GM12878 (cell line): ENCODE measurements around the gene AOAH. TPM values are rescaled to one million over a fixed set of nuclear protein-coding genes. Genes with fewer than 3 reads are reported as not detected.

Experiments
- ATAC-seq: fragments of 200-7000 bp; cut with Tn5 transposase; 3 replicates; pipeline ENCODE4 v1.9.1; 2020; ENCODE audit warnings: mild to moderate bottlenecking, moderate library complexity
- BruUV-seq: library from RNA; stranded (reverse); fragments of 400-500 nt; replicated peaks from 2 replicates; lab custom pipeline; 2021; lab: Mats Ljungman, UMichigan
- CTCF ChIA-PET: fragments of 300-600 bp; sonication (Branson Sonifier 250); formaldehyde crosslinking; extraction: SDS; loops from one replicate; lab custom pipeline; 2021; ENCODE audit warnings: inconsistent platforms; lab: Yijun Ruan, JAX
- POLR2A ChIA-PET: fragments of 350-600 bp; formaldehyde crosslinking; extraction: SDS; loops from one replicate; lab custom pipeline; 2021; ENCODE audit warnings: inconsistent platforms; lab: Charles Lee
- RAD21 ChIA-PET: fragments of 300-600 bp; sonication (Branson Sonifier 250); formaldehyde crosslinking; loops from one replicate; lab custom pipeline; 2023; ENCODE audit warnings: antibody characterized with exemption; ENCODE audit not compliant: unreplicated experiment; lab: Charles Lee
- SMC1A ChIA-PET: fragments of 300-600 bp; sonication (Branson Sonifier 250); formaldehyde crosslinking; loops from one replicate; lab custom pipeline; 2023; ENCODE audit not compliant: unreplicated experiment, uncharacterized antibody; lab: Charles Lee
- DNase-seq: peaks from one replicate; pipeline ENCODE4 v3.0.0-alpha.2; 2011; ENCODE audit warnings: low read depth, low spot score
- FAIRE-seq: peaks from 3 replicates; lab custom pipeline; 2011; peaks lifted over from hg19 to GRCh38; lab: Jason Lieb, UNC
- H2AFZ ChIP-seq: 2 replicates; pipeline ENCODE4 v1.6.0; 2011; ENCODE audit warnings: low read depth, low read length, control low read depth; ENCODE audit not compliant: control insufficient read depth
- H3K27ac ChIP-seq: 2 replicates; pipeline ENCODE4 v1.5.1; 2011; ENCODE audit warnings: control low read depth; ENCODE audit not compliant: control insufficient read depth, insufficient read depth
- H3K27me3 ChIP-seq, 2 experiments: replicated peaks in 1 of 2; 2 replicates each; pipeline versions ENCODE4 v1.6.0 to v1.6.1; 2011; ENCODE audit warnings: low read length in 1 of 2; ENCODE audit not compliant: control insufficient read depth in 2 of 2, insufficient read depth in 2 of 2
- H3K36me3 ChIP-seq, 2 experiments: 2 replicates each; pipeline ENCODE4 v1.5.1; 2011; ENCODE audit warnings: low read length in 1 of 2; ENCODE audit not compliant: control insufficient read depth in 2 of 2, insufficient read depth in 2 of 2
- H3K4me1 ChIP-seq: 2 replicates; pipeline ENCODE4 v1.6.1; 2011; ENCODE audit warnings: mild to moderate bottlenecking, low read length, moderate library complexity, mixed read lengths; ENCODE audit not compliant: control insufficient read depth, insufficient read depth
- H3K4me2 ChIP-seq: 2 replicates; pipeline ENCODE4 v1.6.0; 2011; ENCODE audit warnings: control low read depth; ENCODE audit not compliant: control insufficient read depth, insufficient read depth
- H3K4me3 ChIP-seq: fragments of 200-600 bp; sonication (generic); 2 replicates; pipeline ENCODE4 v1.5.1; 2016
- H3K79me2 ChIP-seq: 2 replicates; pipeline ENCODE4 v1.6.0; 2011; ENCODE audit warnings: low read length; ENCODE audit not compliant: control insufficient read depth, insufficient read depth
- H3K9ac ChIP-seq: 2 replicates; pipeline ENCODE4 v1.8.0; 2011; ENCODE audit warnings: low read length, control low read depth, mixed read lengths; ENCODE audit not compliant: control insufficient read depth, insufficient read depth
- H3K9me3 ChIP-seq: replicated peaks from 3 replicates; pipeline ENCODE4 v1.5.1; 2011; ENCODE audit warnings: mild to moderate bottlenecking, low read length; ENCODE audit not compliant: control insufficient read depth, insufficient read depth
- H4K20me1 ChIP-seq: 2 replicates; pipeline ENCODE4 v1.6.0; 2011; ENCODE audit not compliant: control insufficient read depth, insufficient read depth
- CBFB ChIP-seq: IDR thresholded peaks from 2 replicates; pipeline ENCODE4 v1.6.1; 2016; ENCODE audit warnings: antibody characterized with exemption, low read depth
- CHD1 ChIP-seq: IDR thresholded peaks from 2 replicates; pipeline ENCODE4 v1.6.1; 2012; ENCODE audit warnings: low read depth, low read length, improper control_type of control experiment
- IKZF1 ChIP-seq: fragments of 450-650 bp; conservative IDR thresholded peaks from 2 replicates; pipeline ENCODE4 v1.6.1; 2017; ENCODE audit warnings: antibody characterized with exemption, mild to moderate bottlenecking
- POLR2AphosphoS2 ChIP-seq: IDR thresholded peaks from 2 replicates; pipeline ENCODE4 v1.6.1; 2011; ENCODE audit warnings: low read depth, mild to moderate bottlenecking, low read length, improper control_type of control experiment, moderate library complexity
- RAD21 ChIP-seq: IDR thresholded peaks from 2 replicates; pipeline ENCODE4 v1.6.1; 2011; ENCODE audit warnings: mild to moderate bottlenecking, low read depth, low read length, moderate library complexity; ENCODE audit not compliant: insufficient read depth
- SREBF1 ChIP-seq: IDR thresholded peaks from 2 replicates; pipeline ENCODE4 v1.6.1; 2012; ENCODE audit warnings: mild to moderate bottlenecking, low read length
- TCF12 ChIP-seq: IDR thresholded peaks from 2 replicates; pipeline ENCODE4 v1.6.1; 2011; ENCODE audit warnings: low read depth, mild to moderate bottlenecking, low read length
- WGBS: methylation state at CpG from one replicate; pipeline ENCODE4 v1.1.6; 2016; ENCODE audit warnings: low lambda C conversion rate; ENCODE audit not compliant: insufficient replicate concordance, insufficient coverage; ENCODE audit errors: missing lambda C conversion rate; 5-methylcytosine and 5-hydroxymethylcytosine counted together
- in situ Hi-C: fragments of 300-500 bp; cut with MboI; formaldehyde crosslinking; loops from 9 replicates; pipeline ENCODE4 v1.14.3; 2018; ENCODE audit warnings: mixed read lengths
- intact Hi-C: fragments of 100-400 bp; cut with micrococcal nuclease; formaldehyde crosslinking; loops from one replicate; pipeline ENCODE4 v1.14.2; 2022; ENCODE audit not compliant: unreplicated experiment
- polyA plus RNA-seq, 11 experiments: library from polyadenylated mRNA; depleted of rRNA in 4 of 11; unstranded in 6 of 11; stranded (reverse) in 5 of 11; fragments of >200 nt; fragmentation: Nextera tagmentation in 4 of 11; fragmentation: Illumina TruSeq in 1 of 11; extraction: Ambion mirVana in 4 of 11; extraction: Trizol in 1 of 11; gene quantifications; 1 replicate in 1 of 11; 2 replicates in 10 of 11; pipeline versions ENCODE4 v1.2.1 to v1.2.3, GENCODE V29; 2011 to 2016; ENCODE audit warnings: inconsistent platforms in 2 of 11, missing spikeins in 2 of 11, low read depth in 1 of 11
- total RNA-seq, 4 experiments: library from RNA; depleted of rRNA in 3 of 4; stranded (reverse); fragments of >200 nt in 3 of 4; fragmentation: Illumina TruSeq in 1 of 4; extraction: Trizol in 1 of 4; gene quantifications; 2 replicates each; pipeline versions ENCODE4 v1.2.1 to v1.2.3, GENCODE V29; 2013 to 2021
- TF ChIP-seq, protein P1 (sequence below): fragments of 450-650 bp; IDR thresholded peaks from 2 replicates; pipeline ENCODE4 v1.6.1; 2018; ENCODE audit warnings: borderline replicate concordance, mild to moderate bottlenecking; ENCODE audit not compliant: partially characterized antibody

AOAH gene
- total and polyA plus RNA-seq, 10 of the 15 experiments (the other 5 are each of a cell fraction or from before 2014, with no cell fraction given) = 0.32 to 2.8 (median 1.4) TPM

DNA sequence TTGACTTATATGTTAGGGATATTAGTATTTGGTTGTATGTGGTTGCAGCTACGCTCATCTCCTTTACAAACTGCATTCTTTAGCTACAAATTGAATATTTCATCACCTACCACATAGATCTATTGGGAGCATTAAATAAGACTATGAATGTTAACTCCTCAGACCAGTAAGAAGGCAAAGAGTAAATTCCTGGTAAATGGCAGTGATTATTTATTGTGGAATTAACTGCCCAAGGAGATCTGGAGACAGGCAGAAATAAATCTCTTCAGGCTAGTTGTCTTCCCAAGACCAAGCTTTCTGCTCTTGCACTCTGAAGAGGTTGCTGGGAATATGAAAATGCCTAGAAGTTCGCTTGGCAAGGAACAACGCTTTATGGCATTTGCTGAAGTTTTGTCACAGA, 260.0 kb downstream of the AOAH start:
- Histone ChIP-seq H2AFZ (no peak overlapping the region), H3K27ac (no peak overlapping the region), H3K36me3 (no peaks in the 10 kb centered on the region), H3K4me3 (no peak overlapping the region), H3K4me1 (no peaks in the 10 kb centered on the region), H3K27me3 (no peaks in the 10 kb centered on the region), H3K4me2 (no peak overlapping the region), H4K20me1 (no peaks in the 10 kb centered on the region), H3K79me2 (no peaks in the 10 kb centered on the region), H3K9me3 (no peaks in the 10 kb centered on the region), H3K9ac (no peak overlapping the region)
- ATAC-seq (no peak), FAIRE-seq (no peak), DNase-seq (no peak)
- 37% methylated on average over 3 of the region's 3 CpGs for WGBS
- SMC1A ChIA-PET = no interaction called here
- no TSS peak for BruUV-seq
- RAD21 ChIA-PET = interaction anchor here (0.6 kb wide), 1 partner anchor 870 kb away, joined by 3 read pairs; no protein-coding TSS in a partner anchor
- in situ Hi-C loops = no loop called here
- POLR2A ChIA-PET = interaction anchor here (0.6 kb wide), 1 partner anchor 62 kb away, joined by 5 read pairs; no protein-coding TSS in a partner anchor
- intact Hi-C loops = no loop called here
- CTCF ChIA-PET = no interaction called here
- TF ChIP-seq, protein P1, sequence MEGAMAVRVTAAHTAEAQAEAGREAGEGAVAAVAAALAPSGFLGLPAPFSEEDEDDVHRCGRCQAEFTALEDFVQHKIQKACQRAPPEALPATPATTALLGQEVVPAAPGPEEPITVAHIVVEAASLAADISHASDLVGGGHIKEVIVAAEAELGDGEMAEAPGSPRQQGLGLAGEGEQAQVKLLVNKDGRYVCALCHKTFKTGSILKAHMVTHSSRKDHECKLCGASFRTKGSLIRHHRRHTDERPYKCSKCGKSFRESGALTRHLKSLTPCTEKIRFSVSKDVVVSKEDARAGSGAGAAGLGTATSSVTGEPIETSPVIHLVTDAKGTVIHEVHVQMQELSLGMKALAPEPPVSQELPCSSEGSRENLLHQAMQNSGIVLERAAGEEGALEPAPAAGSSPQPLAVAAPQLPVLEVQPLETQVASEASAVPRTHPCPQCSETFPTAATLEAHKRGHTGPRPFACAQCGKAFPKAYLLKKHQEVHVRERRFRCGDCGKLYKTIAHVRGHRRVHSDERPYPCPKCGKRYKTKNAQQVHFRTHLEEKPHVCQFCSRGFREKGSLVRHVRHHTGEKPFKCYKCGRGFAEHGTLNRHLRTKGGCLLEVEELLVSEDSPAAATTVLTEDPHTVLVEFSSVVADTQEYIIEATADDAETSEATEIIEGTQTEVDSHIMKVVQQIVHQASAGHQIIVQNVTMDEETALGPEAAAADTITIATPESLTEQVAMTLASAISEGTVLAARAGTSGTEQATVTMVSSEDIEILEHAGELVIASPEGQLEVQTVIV = no peak
- TF ChIP-seq RAD21 = no peak
- no peak for TF ChIP-seq SREBF1
- no peak for TF ChIP-seq CHD1
- no peak for TF ChIP-seq IKZF1
- TF ChIP-seq TCF12 = no peak
- TF ChIP-seq CBFB = no peak
- no peak for TF ChIP-seq POLR2AphosphoS2
